GM10847 (cell line): ENCODE results near the gene PTPRN2.

Experiments
- POLR2A ChIP-seq: IDR thresholded peaks from 2 replicates; pipeline ENCODE4 v1.6.1; 2011; ENCODE audit not compliant: insufficient read length; ENCODE audit errors: extremely low read depth

The PTPRN2 gene

DNA sequence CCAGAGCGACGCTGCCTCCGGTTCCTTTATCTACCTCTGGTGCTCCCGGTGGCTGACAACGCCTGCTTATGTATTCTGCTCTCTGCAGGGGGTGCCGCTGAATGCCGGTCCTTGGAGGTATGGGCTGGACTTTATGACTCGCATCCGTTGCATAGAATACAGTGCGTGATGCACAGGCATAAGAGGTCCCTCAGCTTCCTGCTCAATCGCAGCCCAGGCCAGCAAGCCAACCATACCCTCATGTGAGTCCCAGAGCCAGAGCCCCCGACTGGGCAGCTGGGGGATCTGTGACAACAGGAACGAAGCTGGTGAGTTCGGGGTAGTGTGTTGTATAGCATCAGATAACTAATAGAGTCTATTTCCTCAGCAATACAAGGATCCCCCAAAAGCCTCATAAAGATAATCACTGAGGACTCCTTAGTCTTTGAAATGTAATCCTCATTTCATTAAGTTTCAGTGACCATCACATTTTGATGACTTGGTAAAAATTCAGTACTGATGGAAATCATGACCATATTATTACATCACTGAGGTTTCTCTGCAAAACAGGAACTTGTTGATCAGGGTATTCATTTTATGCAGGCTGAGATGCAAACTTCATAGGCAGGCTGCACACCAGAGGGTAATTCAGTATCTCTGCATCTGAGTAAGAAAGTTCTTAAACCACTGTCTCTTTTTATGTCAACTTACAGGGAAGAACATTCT is 607.8 kb downstream of the PTPRN2 start:
- TF ChIP-seq POLR2A = no peak

DNA sequence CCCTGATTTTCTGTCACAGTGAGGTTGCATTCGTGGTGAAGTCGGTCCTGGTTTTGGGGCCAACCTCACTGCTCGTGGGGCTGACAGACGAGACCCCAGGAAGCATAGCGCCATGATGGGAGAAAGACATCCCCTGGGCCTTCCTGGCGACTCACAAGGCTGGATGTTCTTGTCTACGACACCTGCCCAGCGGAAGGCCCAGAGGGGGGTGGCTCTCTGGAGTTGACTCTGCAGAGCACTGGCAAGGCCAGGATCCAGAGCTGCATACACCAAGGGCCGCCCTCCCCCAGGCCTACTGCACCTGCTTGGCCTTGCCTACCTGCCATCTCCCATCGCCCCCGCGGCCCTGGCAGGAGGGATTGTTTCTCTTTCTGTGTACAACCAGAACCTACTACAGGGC is 608.9 kb downstream of the PTPRN2 start:
- TF ChIP-seq POLR2A = no peak

GRCh38 chr7:157977717-157978496 is 609.7 kb downstream of the PTPRN2 start:
- TF ChIP-seq POLR2A = no peak

DNA sequence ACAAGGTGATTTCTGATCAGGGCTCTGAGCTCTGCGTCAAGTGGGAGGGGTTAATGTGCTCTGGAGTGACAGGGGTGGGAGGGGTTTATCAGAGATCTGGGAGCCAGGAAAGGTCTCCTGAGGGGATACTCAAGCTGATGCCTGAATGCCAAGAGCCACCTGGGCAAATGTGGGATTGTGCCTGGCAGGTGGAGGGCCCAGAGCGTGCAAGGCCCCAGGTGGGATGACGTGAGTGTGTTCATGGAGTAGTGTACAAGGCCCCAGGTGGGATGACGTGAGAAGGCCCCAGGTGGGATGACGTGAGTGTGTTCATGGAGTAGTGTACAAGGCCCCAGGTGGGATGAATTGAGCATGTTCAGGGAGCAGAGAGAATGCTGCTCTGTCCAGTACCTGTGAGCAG is 610.3 kb downstream of the PTPRN2 start:
- no peak for TF ChIP-seq POLR2A

- no peak for TF ChIP-seq POLR2A
Measured at GRCh38 chr7:157976406-157976805, 611.2 kb downstream of the PTPRN2 start.

- TF ChIP-seq POLR2A = no peak
Measured at GRCh38 chr7:157975401-157976372, 611.9 kb downstream of the PTPRN2 start.

- TF ChIP-seq POLR2A = no peak
Measured at GRCh38 chr7:157974678-157975230, 612.9 kb downstream of the PTPRN2 start.

DNA sequence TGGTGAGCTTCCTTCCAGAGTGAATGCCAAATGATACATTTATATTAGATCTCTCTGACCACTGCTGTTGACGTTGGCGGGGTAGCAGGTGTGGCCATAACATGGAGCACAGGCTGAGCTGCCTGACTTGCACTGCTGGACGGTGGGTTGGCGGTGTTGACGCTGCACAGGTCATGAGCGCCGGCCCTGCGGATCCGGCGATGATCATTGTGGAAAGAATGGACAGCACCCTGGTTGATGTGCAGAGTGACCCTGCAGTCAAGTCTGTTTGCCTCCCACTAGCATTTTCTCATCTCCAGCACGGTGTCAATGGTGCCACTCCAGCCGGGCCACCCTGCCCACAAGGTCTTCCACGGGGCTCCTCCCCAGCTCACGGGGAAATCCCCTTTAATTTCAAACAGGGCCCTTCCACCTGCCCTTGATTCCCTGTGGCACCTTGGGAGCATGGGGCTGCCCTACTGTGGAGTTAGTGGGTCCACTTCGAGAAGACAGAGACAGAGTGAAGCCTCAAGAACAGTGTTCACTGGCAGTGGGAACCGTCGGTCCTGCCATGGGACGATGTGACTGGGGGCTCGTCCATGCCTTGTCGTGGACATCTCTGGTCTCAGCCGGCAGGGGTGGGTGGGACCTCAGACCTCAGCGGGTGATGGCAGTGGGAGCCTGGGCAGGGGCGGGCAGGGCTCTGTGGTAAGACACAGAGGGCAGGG is 613.5 kb downstream of the PTPRN2 start:
- TF ChIP-seq POLR2A = no peak

- TF ChIP-seq POLR2A = no peak
Measured at GRCh38 chr7:157972914-157973313, 614.7 kb downstream of the PTPRN2 start.

- no peak for TF ChIP-seq POLR2A
Measured at GRCh38 chr7:157971501-157971900, 616.1 kb downstream of the PTPRN2 start.

DNA sequence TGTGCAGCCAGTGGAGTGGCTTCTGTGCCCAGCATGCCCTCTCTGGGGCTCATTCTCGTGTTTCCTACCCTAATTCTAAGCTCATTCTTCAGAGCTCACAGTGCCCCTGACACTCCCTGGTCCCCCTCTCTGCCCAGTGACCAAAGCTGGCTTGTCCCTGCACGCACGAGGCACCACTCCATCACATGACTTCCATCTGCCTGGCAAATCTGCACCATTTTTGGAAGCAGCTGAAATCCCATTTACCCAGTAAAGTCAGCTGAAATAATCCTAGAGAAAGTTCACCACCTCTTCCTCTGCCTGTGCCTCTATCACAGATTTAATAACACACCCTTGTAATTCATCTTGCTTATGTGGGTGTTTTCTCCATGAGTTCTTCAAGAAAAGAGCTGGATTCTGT is 616.9 kb downstream of the PTPRN2 start:
- no peak for TF ChIP-seq POLR2A

GRCh38 chr7:157969995-157970394 is 617.6 kb downstream of the PTPRN2 start:
- TF ChIP-seq POLR2A = no peak

DNA sequence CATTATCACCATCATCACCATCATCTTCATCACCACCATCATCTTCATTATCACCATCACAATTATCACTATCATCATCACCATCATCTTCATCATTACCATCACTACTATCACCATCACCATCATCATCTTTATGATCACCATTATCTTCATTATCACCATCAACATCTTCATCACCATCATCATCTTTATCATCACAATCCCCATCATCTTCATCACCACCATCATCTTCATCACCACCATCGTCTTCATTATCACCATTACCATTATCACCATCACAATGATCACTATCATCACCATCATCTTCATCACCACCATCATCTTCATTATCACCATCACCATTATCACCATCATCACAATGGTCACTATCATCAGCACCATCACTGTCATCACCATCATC is 621.1 kb downstream of the PTPRN2 start:
- no peak for TF ChIP-seq POLR2A

GRCh38 chr7:157964521-157964920 is 623.1 kb downstream of the PTPRN2 start:
- no peak for TF ChIP-seq POLR2A
